Hepatocyte (in vitro differentiated cells): ENCODE measurements around the gene USP36. TPM values are rescaled to one million over a fixed set of nuclear protein-coding genes. Genes with fewer than 3 reads are reported as not detected.

Experiments used
- DNase-seq: peaks from one replicate; pipeline ENCODE4 v3.0.0-alpha.2; 2016; ENCODE audit warnings: low spot score
- H2AFZ ChIP-seq: fragments of 200-600 bp; sonication (generic); 2 replicates; pipeline ENCODE4 v1.6.0; 2016; ENCODE audit warnings: antibody characterized with exemption, mild to moderate bottlenecking
- H3K27ac ChIP-seq: fragments of 200-600 bp; sonication (generic); 2 replicates; pipeline ENCODE4 v1.5.1; 2016; ENCODE audit warnings: mild to moderate bottlenecking
- H3K27me3 ChIP-seq: fragments of 200-600 bp; sonication (generic); 2 replicates; pipeline ENCODE4 v1.6.1; 2016
- H3K36me3 ChIP-seq: fragments of 200-600 bp; sonication (generic); replicated peaks from 2 replicates; pipeline ENCODE4 v1.5.1; 2016; ENCODE audit warnings: low read depth; ENCODE audit not compliant: insufficient read depth
- H3K4me1 ChIP-seq: fragments of 200-600 bp; sonication (generic); 2 replicates; pipeline ENCODE4 v1.5.1; 2016; ENCODE audit warnings: mild to moderate bottlenecking, moderate library complexity; ENCODE audit not compliant: insufficient read depth
- H3K4me2 ChIP-seq: fragments of 200-600 bp; sonication (generic); 2 replicates; pipeline ENCODE4 v1.6.0; 2016
- H3K4me3 ChIP-seq: fragments of 200-600 bp; sonication (generic); 2 replicates; pipeline ENCODE4 v1.5.1; 2016; ENCODE audit warnings: mild to moderate bottlenecking
- H3K79me2 ChIP-seq: fragments of 200-600 bp; sonication (generic); 2 replicates; pipeline ENCODE4 v1.6.0; 2017; ENCODE audit warnings: mild to moderate bottlenecking
- H3K9me2 ChIP-seq: fragments of 200-600 bp; sonication (generic); replicated peaks from 2 replicates; pipeline ENCODE4 v1.6.0; 2017; ENCODE audit warnings: mild to moderate bottlenecking; ENCODE audit not compliant: insufficient read depth
- H3K9me3 ChIP-seq: fragments of 200-600 bp; sonication (generic); 2 replicates; pipeline ENCODE4 v1.5.1; 2016; ENCODE audit warnings: low read depth, mild to moderate bottlenecking
- H4K20me1 ChIP-seq: fragments of 200-600 bp; sonication (generic); 2 replicates; pipeline ENCODE4 v1.6.0; 2016; ENCODE audit warnings: mild to moderate bottlenecking; ENCODE audit not compliant: insufficient read depth, poor library complexity, severe bottlenecking
- EZH2 ChIP-seq: fragments of 200-600 bp; sonication (generic); IDR thresholded peaks from 2 replicates; pipeline ENCODE4 v1.6.1; 2016; ENCODE audit warnings: antibody characterized with exemption, mild to moderate bottlenecking, borderline replicate concordance
- EZH2phosphoT487 ChIP-seq: fragments of 200-600 bp; sonication (generic); IDR thresholded peaks from one replicate; pipeline ENCODE4 v1.6.1; 2018; ENCODE audit warnings: antibody characterized with exemption, mild to moderate bottlenecking, low read depth, moderate library complexity; ENCODE audit not compliant: unreplicated experiment, severe bottlenecking
- WGBS: methylation state at CpG from one replicate; pipeline ENCODE4 v1.1.6; 2016; ENCODE audit warnings: low lambda C conversion rate; ENCODE audit errors: missing lambda C conversion rate; 5-methylcytosine and 5-hydroxymethylcytosine counted together
- polyA plus RNA-seq: library from polyadenylated mRNA; unstranded; fragments of >200 nt; fragmentation: Nextera tagmentation; extraction: Ambion mirVana; gene quantifications from 2 replicates; pipeline ENCODE4 v1.2.1, GENCODE V29; 2016
- total RNA-seq: library from RNA; depleted of rRNA; stranded (reverse); fragments of >200 nt; gene quantifications from 2 replicates; pipeline ENCODE4 v1.2.3, GENCODE V29; 2014
- TF ChIP-seq, protein P1 (sequence below): fragments of 200-600 bp; sonication (generic); IDR thresholded peaks from 2 replicates; pipeline ENCODE4 v1.5.1; 2016; ENCODE audit warnings: antibody characterized with exemption, mild to moderate bottlenecking; ENCODE audit not compliant: poor library complexity

Gene USP36
- total and polyA plus RNA-seq, 2 experiments from 2014 or later = 17.7 to 26.2 TPM

DNA sequence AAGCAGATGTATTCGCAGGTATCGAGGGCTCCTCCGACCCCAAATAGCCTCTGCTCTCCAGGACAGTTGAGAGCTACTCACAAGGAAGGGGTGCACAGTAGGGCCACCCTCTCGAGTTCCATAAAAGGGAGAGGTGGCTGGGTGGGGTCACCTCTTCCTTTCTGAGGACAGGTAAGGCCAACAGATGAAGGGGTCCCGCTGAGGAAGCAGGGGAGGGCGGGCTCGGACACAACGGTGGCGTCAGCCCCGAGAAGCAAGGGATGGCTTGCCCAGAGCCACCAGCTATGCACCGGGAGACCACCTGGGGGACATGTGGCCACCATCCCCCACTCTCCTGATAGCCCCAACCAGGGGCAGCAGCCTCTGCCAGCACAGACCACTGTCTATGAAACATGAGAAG, 43.4 kb downstream of the USP36 start:
- 94% methylated on average over 11 of the region's 11 CpGs for WGBS
- no peak for TF ChIP-seq EZH2
- no peak for TF ChIP-seq EZH2phosphoT487

GRCh38 chr17:78796517-78796900, 44.1 kb downstream of the USP36 start:
- no peaks in the 10 kb centered on the region for H4K20me1 ChIP-seq
- H3K9me2 ChIP-seq = no peaks in the 10 kb centered on the region
- no peaks in the 10 kb centered on the region for H3K79me2 ChIP-seq
- no peak overlapping the region for H3K27ac ChIP-seq
- H3K4me2 ChIP-seq = no peak overlapping the region
- 91% methylated on average over 11 of the region's 11 CpGs for WGBS
- TF ChIP-seq EZH2phosphoT487 = no peak
- TF ChIP-seq, protein P1, sequence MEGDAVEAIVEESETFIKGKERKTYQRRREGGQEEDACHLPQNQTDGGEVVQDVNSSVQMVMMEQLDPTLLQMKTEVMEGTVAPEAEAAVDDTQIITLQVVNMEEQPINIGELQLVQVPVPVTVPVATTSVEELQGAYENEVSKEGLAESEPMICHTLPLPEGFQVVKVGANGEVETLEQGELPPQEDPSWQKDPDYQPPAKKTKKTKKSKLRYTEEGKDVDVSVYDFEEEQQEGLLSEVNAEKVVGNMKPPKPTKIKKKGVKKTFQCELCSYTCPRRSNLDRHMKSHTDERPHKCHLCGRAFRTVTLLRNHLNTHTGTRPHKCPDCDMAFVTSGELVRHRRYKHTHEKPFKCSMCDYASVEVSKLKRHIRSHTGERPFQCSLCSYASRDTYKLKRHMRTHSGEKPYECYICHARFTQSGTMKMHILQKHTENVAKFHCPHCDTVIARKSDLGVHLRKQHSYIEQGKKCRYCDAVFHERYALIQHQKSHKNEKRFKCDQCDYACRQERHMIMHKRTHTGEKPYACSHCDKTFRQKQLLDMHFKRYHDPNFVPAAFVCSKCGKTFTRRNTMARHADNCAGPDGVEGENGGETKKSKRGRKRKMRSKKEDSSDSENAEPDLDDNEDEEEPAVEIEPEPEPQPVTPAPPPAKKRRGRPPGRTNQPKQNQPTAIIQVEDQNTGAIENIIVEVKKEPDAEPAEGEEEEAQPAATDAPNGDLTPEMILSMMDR = no peak
- no peak for TF ChIP-seq EZH2
- H3K9me3 ChIP-seq = no peaks in the 10 kb centered on the region
- no peaks in the 10 kb centered on the region for H3K27me3 ChIP-seq
- H3K36me3 ChIP-seq = no peaks in the 10 kb centered on the region
- H3K4me1 ChIP-seq = peaks cover 9% of the 10 kb centered on the region
- H2AFZ ChIP-seq = no peak overlapping the region
- no peak overlapping the region for H3K4me3 ChIP-seq
- DNase-seq = no peak

More for the DNA sequence above, 43.4 kb downstream of the USP36 start:
- peaks cover 2% of the 10 kb centered on the region for H3K4me1 ChIP-seq
- no peaks in the 10 kb centered on the region for H3K27me3 ChIP-seq
- no peaks in the 10 kb centered on the region for H3K79me2 ChIP-seq
- H3K36me3 ChIP-seq = no peaks in the 10 kb centered on the region
- no peak overlapping the region for H2AFZ ChIP-seq
- no peaks in the 10 kb centered on the region for H3K9me2 ChIP-seq
- H3K4me3 ChIP-seq = no peak overlapping the region
- no peak overlapping the region for H3K27ac ChIP-seq
- no peaks in the 10 kb centered on the region for H4K20me1 ChIP-seq
- H3K4me2 ChIP-seq = no peak overlapping the region
- no peak for DNase-seq
- no peaks in the 10 kb centered on the region for H3K9me3 ChIP-seq

DNA sequence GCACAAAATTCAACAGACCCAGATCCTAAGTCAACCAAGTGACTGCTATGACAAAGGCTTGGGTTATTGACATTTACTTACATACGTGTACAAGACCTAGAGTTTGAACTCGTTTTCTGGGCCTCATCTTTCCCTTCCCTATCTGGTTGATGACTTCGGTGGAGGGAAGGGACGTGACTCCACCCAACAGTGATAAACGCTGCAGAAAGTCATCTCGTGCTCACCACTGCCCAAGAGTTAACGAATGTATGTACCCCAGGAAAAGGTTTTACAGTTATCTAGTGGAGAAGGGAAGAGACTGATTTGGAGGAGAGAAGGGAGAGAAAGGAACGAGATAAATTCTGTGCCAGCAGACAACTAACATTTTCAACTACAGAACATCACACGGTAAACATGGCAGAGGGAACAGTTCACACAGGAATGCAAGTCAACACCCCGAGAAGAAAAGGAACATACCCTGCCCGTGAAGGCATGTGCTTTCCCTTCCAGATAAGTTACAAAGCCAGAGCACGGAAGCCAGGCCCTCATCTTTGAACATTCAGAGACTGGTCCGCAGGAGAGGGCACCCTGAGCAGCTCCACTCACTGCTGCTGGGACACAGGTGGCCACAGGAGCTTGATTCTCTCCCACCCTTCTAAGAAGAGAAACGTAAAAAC, 44.6 kb downstream of the USP36 start:
- H3K4me1 ChIP-seq = peaks cover 13% of the 10 kb centered on the region
- no peak overlapping the region for H3K27ac ChIP-seq
- H3K4me2 ChIP-seq = no peak overlapping the region
- no peaks in the 10 kb centered on the region for H3K9me2 ChIP-seq
- 88% methylated on average over 14 of the region's 14 CpGs for WGBS
- no peaks in the 10 kb centered on the region for H3K27me3 ChIP-seq
- no peaks in the 10 kb centered on the region for H4K20me1 ChIP-seq
- no peak for DNase-seq
- H3K79me2 ChIP-seq = no peaks in the 10 kb centered on the region
- TF ChIP-seq EZH2phosphoT487 = no peak
- TF ChIP-seq, protein P1 = no peak
- no peak overlapping the region for H2AFZ ChIP-seq
- no peak overlapping the region for H3K4me3 ChIP-seq
- no peaks in the 10 kb centered on the region for H3K36me3 ChIP-seq
- H3K9me3 ChIP-seq = no peaks in the 10 kb centered on the region

DNA sequence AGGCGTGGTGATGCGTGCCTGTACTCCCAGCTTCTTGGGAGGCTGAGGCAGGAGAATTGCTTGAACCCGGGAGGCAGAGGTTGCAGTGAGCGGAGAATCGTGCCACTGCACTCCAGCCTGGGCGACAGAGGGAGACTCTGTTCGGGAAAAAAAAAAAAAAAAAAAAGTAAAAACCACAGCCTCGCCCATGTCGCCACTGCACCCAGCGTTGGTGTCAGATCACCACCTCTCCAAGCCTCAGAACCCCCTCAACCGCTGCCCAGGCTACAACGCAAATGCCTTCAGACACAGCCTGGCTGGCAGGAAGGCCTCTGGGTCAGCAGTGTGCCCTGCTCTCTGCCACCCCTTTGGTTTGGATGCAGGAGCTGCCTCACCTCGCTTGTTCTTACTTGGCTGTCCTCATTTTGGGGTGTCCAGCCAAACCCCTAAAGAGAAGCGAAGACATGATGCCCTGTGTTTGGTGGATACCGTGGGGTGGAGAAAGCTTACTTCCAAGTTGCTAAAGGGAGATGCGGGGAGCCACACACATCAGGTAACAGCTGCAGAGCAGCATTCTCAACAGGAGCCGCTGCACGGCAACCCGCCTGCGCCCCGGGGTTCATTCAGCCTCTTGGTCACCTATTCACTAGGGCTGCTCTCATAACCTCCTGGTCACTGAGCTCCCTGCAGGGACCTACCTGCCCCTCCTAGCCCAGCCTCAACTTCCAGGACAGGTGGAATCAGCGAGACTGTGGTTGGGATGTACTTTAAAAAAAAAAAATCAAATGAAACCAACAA, 45.6 kb downstream of the USP36 start:
- Histone ChIP-seq H3K4me2 (no peak overlapping the region), H3K9me3 (no peaks in the 10 kb centered on the region), H4K20me1 (no peaks in the 10 kb centered on the region), H3K36me3 (no peaks in the 10 kb centered on the region), H3K4me3 (no peak overlapping the region), H3K79me2 (no peaks in the 10 kb centered on the region), H3K27me3 (no peaks in the 10 kb centered on the region), H3K4me1 (peaks cover 22% of the 10 kb centered on the region), H3K9me2 (no peaks in the 10 kb centered on the region), H3K27ac (no peak overlapping the region), H2AFZ (no peak overlapping the region)
- no peak for TF ChIP-seq EZH2phosphoT487
- TF ChIP-seq, protein P1 = no peak
- DNase-seq = no peak
- 96% methylated on average over 22 of the region's 22 CpGs for WGBS
